Measurements from ENCODE around the gene MSRB2.

MSRB2 gene

GRCh38 chr10:23157239-23157681 is 61.9 kb downstream of the MSRB2 start:
- H3K27ac ChIP-seq: no peak overlapping the region
- no peak for DNase-seq (ENCODE audit: low read depth, low spot score)

GRCh38 chr10:23157691-23158369 is 62.5 kb downstream of the MSRB2 start:
- DNase-seq (ENCODE audit: low read depth, low spot score): no peak
- H3K27ac ChIP-seq: no peak overlapping the region

GRCh38 chr10:23158370-23158769 is 63.0 kb downstream of the MSRB2 start:
- no peak for DNase-seq (ENCODE audit: low read depth, low spot score)
- no peak overlapping the region for H3K27ac ChIP-seq

- H3K27ac ChIP-seq: no peak overlapping the region
- DNase-seq (ENCODE audit: low read depth, low spot score): no peak
These were observed 76.0 kb downstream of the MSRB2 start for GRCh38 chr10:23171232-23171876.
